SK-N-MC (cell line): ENCODE results near the gene GPC6.

Experiments
- EZH2 ChIP-seq: fragments of 200-600 bp; sonication (generic); IDR thresholded peaks from one replicate; pipeline ENCODE4 v1.6.1; 2017; ENCODE audit warnings: antibody characterized with exemption
- POLR2AphosphoS5 ChIP-seq: IDR thresholded peaks from 2 replicates; pipeline ENCODE4 v1.6.1; 2012; ENCODE audit warnings: mild to moderate bottlenecking, low read depth, low read length, borderline replicate concordance

- TF ChIP-seq EZH2 (no peak), POLR2AphosphoS5 (no peak)
These were observed 560.4 kb downstream of the GPC6 start for GRCh38 chr13:93786846-93787489.
